Omental fat pad (tissue), 4 donors: ENCODE results near the gene ACTL7B. TPM values are rescaled to one million over a fixed set of nuclear protein-coding genes. Genes with fewer than 3 reads are reported as not detected.

Experiments
- ATAC-seq: fragments of 150-250 bp; one replicate; pipeline ENCODE4 v1.9.1; 2016; ENCODE audit warnings: mild to moderate bottlenecking, moderate library complexity; ENCODE audit not compliant: low FRiP score
- DNase-seq: peaks from one replicate; pipeline ENCODE4 v3.0.0-alpha.2; 2019; ENCODE audit warnings: low spot score
- total RNA-seq, 4 donors: library from RNA; depleted of rRNA; stranded (reverse); fragments of >200 nt; gene quantifications; one replicate each; pipeline ENCODE4 v1.1.0, GENCODE V29; 2016
- TF ChIP-seq, protein P1 (sequence below), 3 donors: fragments of 450-650 bp; IDR thresholded peaks; one replicate each; pipeline ENCODE4 v1.5.1; 2016 to 2017; ENCODE audit warnings: antibody characterized with exemption in 3 of 3, mild to moderate bottlenecking in 3 of 3, moderate library complexity in 2 of 3

The ACTL7B gene
- total RNA-seq, 4 donors from 2014 or later, result 0.32 TPM; not detected in 3

DNA sequence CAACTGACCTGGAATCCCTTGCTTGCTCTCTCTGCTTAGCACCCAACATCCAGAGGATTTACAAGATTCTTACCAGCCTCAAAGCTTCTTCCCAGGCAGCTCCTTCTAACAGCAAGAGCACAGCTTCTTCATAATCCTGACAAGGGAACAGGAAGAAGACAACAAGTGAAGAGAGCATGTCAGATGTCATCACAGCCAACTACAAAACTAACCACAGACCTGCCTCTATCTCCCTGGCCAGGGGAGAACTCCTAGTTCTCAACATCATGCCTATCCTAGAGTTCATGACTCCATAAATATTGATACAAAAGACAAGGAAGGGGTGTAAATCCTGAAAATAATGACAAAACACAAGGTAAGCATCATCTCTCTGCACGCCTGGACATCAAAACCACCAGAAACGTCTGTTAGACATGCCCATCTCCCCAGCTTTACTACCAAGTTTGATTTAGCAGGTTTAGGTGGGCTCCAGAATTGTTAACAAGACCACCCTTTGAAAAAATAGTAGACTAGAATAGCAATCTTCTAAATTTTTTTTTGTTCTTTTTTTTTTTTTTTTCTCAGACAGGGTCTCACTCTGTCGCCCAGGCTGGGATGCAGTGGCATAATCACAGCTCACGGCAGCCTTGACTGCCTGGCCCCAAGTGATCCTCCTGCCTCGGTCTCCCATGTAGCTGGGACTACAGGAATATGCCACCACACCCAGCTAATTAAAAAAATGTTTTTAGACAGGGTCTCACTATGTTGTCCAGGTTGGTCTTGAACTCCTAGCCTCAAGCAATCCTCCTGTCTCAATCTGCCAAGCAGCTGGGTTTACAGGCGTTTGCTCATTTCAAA lies 26.5 kb upstream of the ACTL7B start:
- DNase-seq, result no peak
- TF ChIP-seq, protein P1, sequence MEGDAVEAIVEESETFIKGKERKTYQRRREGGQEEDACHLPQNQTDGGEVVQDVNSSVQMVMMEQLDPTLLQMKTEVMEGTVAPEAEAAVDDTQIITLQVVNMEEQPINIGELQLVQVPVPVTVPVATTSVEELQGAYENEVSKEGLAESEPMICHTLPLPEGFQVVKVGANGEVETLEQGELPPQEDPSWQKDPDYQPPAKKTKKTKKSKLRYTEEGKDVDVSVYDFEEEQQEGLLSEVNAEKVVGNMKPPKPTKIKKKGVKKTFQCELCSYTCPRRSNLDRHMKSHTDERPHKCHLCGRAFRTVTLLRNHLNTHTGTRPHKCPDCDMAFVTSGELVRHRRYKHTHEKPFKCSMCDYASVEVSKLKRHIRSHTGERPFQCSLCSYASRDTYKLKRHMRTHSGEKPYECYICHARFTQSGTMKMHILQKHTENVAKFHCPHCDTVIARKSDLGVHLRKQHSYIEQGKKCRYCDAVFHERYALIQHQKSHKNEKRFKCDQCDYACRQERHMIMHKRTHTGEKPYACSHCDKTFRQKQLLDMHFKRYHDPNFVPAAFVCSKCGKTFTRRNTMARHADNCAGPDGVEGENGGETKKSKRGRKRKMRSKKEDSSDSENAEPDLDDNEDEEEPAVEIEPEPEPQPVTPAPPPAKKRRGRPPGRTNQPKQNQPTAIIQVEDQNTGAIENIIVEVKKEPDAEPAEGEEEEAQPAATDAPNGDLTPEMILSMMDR (IDR thresholded peaks at IDR 0.05), result no peak
- ATAC-seq, result no peak

DNA sequence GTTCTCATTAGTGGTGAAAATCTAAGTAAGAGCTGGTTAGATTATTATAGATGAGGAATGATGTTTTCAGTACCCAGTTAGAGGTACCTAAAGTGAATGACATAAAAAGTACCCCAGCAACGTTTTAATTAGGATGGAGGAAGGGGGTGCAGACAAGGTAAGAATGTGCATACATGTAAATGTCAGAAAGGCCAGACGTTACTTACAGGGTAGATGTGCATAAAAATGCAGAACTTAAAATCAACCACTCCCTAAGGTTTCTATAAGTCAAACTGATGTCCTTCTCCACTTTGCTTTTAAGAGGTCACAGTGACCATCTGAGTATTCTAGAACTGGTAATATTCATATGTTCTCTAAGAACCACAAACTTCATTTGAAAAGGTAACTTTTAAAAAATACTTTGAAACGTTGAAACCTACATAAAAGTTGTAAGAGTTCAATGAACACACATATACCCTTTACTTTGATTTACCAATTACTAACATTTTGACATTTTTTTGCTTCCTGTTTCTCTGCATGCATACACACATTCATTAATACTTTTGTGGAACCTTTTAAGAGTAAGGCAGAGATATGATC lies 25.0 kb upstream of the ACTL7B start:
- ATAC-seq (no peak), DNase-seq (no peak)

DNA sequence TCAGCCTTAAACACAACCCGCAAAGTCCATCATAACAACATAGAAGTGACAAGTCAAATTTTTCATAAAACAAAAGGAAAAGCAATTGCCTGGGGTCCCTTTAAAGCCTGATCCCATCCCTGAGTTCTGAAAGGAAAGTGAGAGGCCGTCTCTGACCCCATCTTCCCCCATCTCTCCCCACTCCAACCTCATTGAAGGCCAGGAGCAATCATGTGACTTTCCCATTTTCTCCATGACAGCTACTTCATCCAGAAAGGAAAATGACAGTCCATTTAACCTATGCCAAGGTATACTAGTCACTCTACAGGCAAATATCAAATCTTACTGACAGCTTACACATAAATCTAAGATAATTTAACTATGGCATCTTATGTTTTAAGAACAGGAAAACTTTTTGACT lies 21.7 kb upstream of the ACTL7B start:
- TF ChIP-seq, protein P1 (IDR thresholded peaks at IDR 0.05), result no peak
- no peak for DNase-seq
- ATAC-seq, result no peak

More for the DNA sequence above, 25.0 kb upstream of the ACTL7B start:
- TF ChIP-seq, protein P1 (IDR thresholded peaks at IDR 0.05), result no peak

DNA sequence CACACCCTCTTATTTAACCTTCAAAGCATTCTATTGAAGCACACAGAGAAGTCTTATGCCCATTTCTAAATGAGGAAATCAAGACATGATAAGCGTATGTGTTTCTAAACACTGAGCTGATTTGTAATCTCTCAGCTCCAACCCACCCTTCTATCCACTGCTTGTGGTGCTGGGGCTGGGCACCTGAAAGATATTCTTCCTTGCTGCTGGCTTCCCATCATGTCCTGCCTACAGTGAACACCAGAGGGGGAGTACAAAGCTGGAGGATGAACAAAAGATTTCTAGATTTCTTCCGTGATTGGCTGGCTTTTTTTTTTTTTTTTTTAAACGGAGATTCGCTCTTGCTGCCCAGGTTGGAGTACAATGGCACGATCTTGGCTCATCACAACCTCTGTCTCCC lies 20.6 kb upstream of the ACTL7B start:
- DNase-seq, result no peak
- TF ChIP-seq, protein P1 (IDR thresholded peaks at IDR 0.05), result no peak
- no peak for ATAC-seq

DNA sequence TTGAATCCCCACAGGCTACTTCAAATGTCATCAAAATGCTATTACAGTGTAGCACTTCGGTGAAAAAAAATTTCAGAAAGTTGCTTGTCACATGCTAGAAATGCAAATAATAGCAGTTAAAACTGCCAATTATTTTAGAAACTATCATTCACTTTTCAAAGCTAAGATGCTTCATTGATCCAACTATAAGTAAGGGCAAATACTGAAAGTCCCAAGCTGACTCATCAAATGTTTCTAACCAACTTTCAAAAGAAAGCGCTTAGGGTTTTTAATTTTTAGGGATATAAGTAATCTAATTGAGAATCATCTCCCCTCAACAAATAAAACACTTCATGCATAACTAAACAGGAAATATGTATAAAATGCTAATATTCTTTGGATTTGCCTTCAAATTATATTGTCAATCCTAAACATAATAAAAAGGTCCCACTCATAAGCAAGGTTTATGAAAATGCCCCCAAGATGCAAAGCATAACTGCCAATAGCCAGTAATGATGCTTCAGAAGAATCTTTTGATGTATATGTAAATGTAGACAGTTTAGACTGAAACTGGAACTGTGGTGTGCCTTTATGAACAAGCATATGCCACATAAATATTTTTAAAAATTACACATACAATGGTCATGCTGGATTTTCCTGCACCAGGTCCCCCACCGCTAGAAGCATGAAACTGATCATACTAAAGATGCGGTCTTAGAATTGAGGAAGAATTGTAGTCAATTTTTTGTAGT lies 18.4 kb upstream of the ACTL7B start:
- ATAC-seq (no peak), DNase-seq (no peak)
- TF ChIP-seq, protein P1 (IDR thresholded peaks at IDR 0.05), result no peak

DNA sequence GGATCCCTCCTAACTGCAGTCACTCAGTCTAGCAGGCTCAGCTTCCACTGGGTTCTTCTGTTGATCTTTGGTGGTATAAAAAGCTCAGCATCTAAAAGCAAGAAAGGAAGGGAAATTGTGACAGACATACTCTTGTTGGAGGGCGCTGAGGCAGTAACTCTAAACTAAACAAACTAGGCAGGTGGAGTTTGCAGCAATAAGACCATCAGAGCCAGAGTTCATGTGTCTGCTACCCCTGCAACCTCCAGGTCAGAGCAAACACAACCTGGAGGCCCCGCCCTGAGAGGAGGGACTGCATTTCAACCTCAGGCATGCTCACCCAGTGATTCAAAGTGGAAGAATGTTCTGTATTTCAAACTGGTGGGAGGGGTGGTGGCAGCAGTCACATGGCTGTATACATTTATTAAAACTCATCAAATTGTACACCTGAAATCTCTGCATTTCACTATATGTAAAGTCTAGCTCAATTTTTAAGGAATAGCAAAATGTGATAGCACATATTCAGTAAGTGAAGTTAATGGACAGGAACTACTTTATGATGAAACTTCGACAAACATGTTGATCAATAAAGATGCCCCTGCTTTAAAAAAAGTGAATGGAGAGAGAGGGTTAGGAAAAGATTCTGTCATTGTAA lies 13.4 kb upstream of the ACTL7B start:
- no peak for ATAC-seq
- DNase-seq, result no peak
- TF ChIP-seq, protein P1 (IDR thresholded peaks at IDR 0.05), result no peak
